Endometrium (tissue), 2 donors: ENCODE data around the gene PIGR.

Experiments
- FAIRE-seq: peaks from 2 replicates; lab custom pipeline; 2012; peaks lifted over from hg19 to GRCh38; lab: Jason Lieb, UNC
- donor health status: control.
- donor health status: control.

PIGR gene, protein sequence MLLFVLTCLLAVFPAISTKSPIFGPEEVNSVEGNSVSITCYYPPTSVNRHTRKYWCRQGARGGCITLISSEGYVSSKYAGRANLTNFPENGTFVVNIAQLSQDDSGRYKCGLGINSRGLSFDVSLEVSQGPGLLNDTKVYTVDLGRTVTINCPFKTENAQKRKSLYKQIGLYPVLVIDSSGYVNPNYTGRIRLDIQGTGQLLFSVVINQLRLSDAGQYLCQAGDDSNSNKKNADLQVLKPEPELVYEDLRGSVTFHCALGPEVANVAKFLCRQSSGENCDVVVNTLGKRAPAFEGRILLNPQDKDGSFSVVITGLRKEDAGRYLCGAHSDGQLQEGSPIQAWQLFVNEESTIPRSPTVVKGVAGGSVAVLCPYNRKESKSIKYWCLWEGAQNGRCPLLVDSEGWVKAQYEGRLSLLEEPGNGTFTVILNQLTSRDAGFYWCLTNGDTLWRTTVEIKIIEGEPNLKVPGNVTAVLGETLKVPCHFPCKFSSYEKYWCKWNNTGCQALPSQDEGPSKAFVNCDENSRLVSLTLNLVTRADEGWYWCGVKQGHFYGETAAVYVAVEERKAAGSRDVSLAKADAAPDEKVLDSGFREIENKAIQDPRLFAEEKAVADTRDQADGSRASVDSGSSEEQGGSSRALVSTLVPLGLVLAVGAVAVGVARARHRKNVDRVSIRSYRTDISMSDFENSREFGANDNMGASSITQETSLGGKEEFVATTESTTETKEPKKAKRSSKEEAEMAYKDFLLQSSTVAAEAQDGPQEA

GRCh38 chr1:206946261-206946660 is at the start of gene PIGR:
PIGR (minus strand) TSS chr1:206946466; CDS start chr1:206940531, 5,935 bp downstream.
- FAIRE-seq, result no peak

GRCh38 chr1:206992790-206993189 is 46.5 kb upstream of the PIGR start:
- no peak for FAIRE-seq

DNA sequence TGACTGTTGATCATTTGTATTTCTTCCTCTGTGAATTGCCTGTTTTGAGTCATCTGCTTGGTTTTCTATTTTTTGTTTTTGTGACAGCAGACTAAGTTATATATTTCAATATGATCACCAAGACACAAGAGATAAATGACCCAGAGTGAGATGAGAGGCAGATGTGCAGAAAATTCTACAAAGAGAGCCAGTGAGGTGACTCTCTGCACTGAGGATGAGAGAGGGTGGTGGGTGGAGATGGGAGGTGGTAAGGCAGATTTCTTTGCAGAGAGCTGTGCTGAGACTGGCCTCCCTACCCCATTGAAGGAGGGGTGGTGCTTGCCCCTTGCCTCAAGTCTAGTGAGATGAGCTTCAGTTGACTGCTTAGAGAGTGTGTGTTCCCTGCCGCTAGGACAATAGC is 41.6 kb upstream of the PIGR start:
- FAIRE-seq, result no peak

- no peak for FAIRE-seq
These were observed 40.6 kb upstream of the PIGR start for GRCh38 chr1:206986885-206987284.

GRCh38 chr1:206986402-206986801 is 40.1 kb upstream of the PIGR start:
- FAIRE-seq, result no peak

- FAIRE-seq, result no peak
These were observed 39.0 kb upstream of the PIGR start for GRCh38 chr1:206985162-206985749.

GRCh38 chr1:206982216-206982615 is 36.0 kb upstream of the PIGR start:
- FAIRE-seq, result no peak

GRCh38 chr1:206979379-206980043 is 33.2 kb upstream of the PIGR start:
- no peak for FAIRE-seq

DNA sequence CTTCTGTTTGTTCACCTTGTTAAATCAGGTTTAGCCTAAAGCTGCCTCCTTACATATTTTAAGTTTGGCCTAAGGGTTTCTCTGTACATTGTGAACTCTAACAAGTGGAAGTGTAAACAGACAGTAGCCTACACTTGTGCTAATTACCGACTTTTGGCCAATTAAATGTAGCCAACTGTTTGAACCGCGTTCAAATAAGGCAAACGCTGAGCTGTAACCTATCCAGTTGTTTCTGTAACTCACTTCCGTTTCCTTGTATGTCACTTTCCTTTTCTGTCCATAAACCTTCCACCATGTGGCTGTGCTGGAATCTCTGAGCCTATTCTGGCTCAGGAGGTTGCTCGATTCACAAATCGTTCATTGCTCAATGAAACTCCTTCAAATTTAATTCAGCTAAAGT is 32.0 kb upstream of the PIGR start:
- no peak for FAIRE-seq

GRCh38 chr1:206975306-206975705 is 29.0 kb upstream of the PIGR start:
- no peak for FAIRE-seq

DNA sequence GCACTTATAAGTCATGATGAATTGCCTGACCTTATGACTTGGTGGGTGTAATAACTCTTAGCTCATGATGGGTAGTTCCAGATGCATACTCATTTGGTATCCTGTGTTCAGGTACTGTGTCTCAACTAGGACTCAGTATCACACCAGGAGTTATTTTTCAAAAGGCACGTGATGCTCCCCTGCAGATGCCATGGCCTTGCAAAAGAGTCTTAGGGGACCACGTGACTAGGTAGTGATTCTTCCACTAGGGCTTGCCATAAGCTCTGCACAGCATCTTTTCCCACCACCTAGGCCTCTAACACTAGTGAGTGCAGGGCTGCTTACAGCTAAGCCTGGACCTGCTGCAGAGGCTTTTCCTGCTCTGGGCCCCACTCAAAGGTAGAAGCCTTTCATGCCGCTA is 27.9 kb upstream of the PIGR start:
- no peak for FAIRE-seq

DNA sequence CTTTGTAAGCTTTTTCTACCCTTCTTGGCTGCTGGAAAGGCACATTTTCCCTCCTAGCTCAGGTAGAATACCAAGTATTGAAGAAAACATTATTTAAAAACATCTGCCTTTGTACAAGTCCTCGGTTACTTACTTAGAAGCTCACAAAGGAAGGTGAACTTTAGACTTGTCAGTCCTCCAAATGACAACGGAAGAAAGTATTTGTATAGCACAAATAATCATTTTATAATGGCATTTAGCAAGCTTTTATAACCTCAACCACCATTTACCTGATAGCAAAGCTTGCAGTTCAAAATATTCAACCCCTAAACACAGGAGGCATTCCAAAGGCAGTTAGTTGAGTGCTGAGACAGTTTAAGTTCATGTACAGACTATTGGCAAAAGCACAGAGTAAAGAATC is 26.5 kb upstream of the PIGR start:
- FAIRE-seq, result no peak

GRCh38 chr1:206971029-206971655 is 24.9 kb upstream of the PIGR start:
- no peak for FAIRE-seq

- no peak for FAIRE-seq
These were observed 24.2 kb upstream of the PIGR start, which contains the start of gene FCAMR for GRCh38 chr1:206970446-206970845. FCAMR (minus strand) TSS chr1:206970460; CDS start chr1:206970125, 335 bp downstream.

- FAIRE-seq, result no peak
These were observed 22.8 kb upstream of the PIGR start for GRCh38 chr1:206969090-206969489.

- no peak for FAIRE-seq
These were observed 21.0 kb upstream of the PIGR start for GRCh38 chr1:206967096-206967849.

- FAIRE-seq, result no peak
These were observed 19.5 kb upstream of the PIGR start for GRCh38 chr1:206965781-206966180.

- no peak for FAIRE-seq
These were observed 17.5 kb upstream of the PIGR start for GRCh38 chr1:206963740-206964139.

- no peak for FAIRE-seq
These were observed 16.9 kb upstream of the PIGR start for GRCh38 chr1:206963119-206963712.

- FAIRE-seq, result no peak
These were observed 16.0 kb upstream of the PIGR start for GRCh38 chr1:206962272-206962671.

DNA sequence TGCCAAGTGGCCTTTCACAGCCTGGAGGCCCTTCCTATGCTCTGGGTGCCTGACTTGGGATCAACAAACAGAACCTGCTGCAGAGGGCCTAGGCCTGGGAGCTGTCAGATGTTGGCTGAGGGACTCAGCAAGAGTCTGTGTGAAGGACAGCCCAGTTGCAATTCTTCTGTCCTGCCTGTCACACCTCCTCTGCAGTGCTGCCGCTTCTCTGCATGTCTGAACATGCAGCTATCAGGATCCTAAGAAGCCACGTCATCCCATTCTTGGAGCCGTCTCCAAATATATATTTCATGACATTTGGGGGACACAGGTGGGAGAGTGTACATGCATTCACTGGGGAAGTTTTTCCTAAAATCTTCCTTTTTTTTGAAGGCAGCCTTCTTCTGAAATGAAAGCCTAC is 15.4 kb upstream of the PIGR start:
- no peak for FAIRE-seq
